DOHH2 (cell line): ENCODE data around the gene PCDHB14.
"Not testable (repeated sequence)": the region's sequence is repeated elsewhere in the genome, so short reads cannot be mapped to it uniquely, and the experiment has no call there.

ENCODE experiments used
- EZH2phosphoT487 ChIP-seq: fragments of 200-600 bp; sonication (generic); IDR thresholded peaks from 2 replicates; pipeline ENCODE4 v1.6.1; 2017; ENCODE audit warnings: borderline replicate concordance, mild to moderate bottlenecking, antibody characterized with exemption, low read length, moderate library complexity, mixed read lengths
- TF ChIP-seq, protein P1 (sequence below): fragments of 200-600 bp; sonication (generic); IDR thresholded peaks from one replicate; pipeline ENCODE4 v1.5.1; 2014; ENCODE audit warnings: antibody characterized with exemption, mild to moderate bottlenecking, low read depth, low read length; ENCODE audit not compliant: poor library complexity, severe bottlenecking

GRCh38 chr5:141224844-141225243 lies 1.7 kb downstream of the PCDHB14 start:
- TF ChIP-seq, protein P1, sequence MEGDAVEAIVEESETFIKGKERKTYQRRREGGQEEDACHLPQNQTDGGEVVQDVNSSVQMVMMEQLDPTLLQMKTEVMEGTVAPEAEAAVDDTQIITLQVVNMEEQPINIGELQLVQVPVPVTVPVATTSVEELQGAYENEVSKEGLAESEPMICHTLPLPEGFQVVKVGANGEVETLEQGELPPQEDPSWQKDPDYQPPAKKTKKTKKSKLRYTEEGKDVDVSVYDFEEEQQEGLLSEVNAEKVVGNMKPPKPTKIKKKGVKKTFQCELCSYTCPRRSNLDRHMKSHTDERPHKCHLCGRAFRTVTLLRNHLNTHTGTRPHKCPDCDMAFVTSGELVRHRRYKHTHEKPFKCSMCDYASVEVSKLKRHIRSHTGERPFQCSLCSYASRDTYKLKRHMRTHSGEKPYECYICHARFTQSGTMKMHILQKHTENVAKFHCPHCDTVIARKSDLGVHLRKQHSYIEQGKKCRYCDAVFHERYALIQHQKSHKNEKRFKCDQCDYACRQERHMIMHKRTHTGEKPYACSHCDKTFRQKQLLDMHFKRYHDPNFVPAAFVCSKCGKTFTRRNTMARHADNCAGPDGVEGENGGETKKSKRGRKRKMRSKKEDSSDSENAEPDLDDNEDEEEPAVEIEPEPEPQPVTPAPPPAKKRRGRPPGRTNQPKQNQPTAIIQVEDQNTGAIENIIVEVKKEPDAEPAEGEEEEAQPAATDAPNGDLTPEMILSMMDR, result not testable (repeated sequence)
- not testable (repeated sequence) for TF ChIP-seq EZH2phosphoT487
